Cardiac muscle cell (in vitro differentiated cells and primary cell): ENCODE results near the gene UBE2D1. TPM values are rescaled to one million over a fixed set of nuclear protein-coding genes. Genes with fewer than 3 reads are reported as not detected.
A peak's percentile ranks its signal among the peaks of the same experiment; 100 is the strongest.

Experiments used
- DNase-seq, 2 donors: peaks; one replicate each; pipeline versions ENCODE4 v3.0.0 to v3.0.0-alpha.2; 2010 to 2017; ENCODE audit warnings: low read depth in 1 of 2, low spot score in 1 of 2
- H3K27ac ChIP-seq: fragments of 200-600 bp; sonication (generic); 2 replicates; pipeline ENCODE4 v1.5.1; 2016
- H3K27me3 ChIP-seq: fragments of 200-600 bp; sonication (generic); 2 replicates; pipeline ENCODE4 v1.6.0; 2016; ENCODE audit warnings: control low read depth
- H3K36me3 ChIP-seq: fragments of 200-600 bp; sonication (generic); 2 replicates; pipeline ENCODE4 v1.5.1; 2016; ENCODE audit warnings: control low read depth
- H3K4me1 ChIP-seq: fragments of 200-600 bp; sonication (generic); 2 replicates; pipeline ENCODE4 v1.8.1; 2017; ENCODE audit warnings: low read depth, mild to moderate bottlenecking, mixed run types
- H3K4me3 ChIP-seq: fragments of 200-600 bp; sonication (generic); 2 replicates; pipeline ENCODE4 v1.5.1; 2016; ENCODE audit warnings: mild to moderate bottlenecking
- H3K9me3 ChIP-seq: fragments of 200-600 bp; sonication (generic); 2 replicates; pipeline ENCODE4 v1.5.1; 2017; ENCODE audit warnings: low read depth, mild to moderate bottlenecking, control low read depth
- polyA plus RNA-seq: library from polyadenylated mRNA; unstranded; fragments of >200 nt; fragmentation: Nextera tagmentation; extraction: Ambion mirVana; gene quantifications from 2 replicates; pipeline ENCODE4 v1.2.1, GENCODE V29; 2016
- total RNA-seq: library from RNA; depleted of rRNA; stranded (reverse); fragments of >200 nt; gene quantifications from 2 replicates; pipeline ENCODE4 v1.2.3, GENCODE V29; 2016
- TF ChIP-seq, protein P1 (sequence below): IDR thresholded peaks from 2 replicates; pipeline ENCODE4 v1.5.1; 2012; ENCODE audit warnings: low read depth, mild to moderate bottlenecking, low read length

Gene UBE2D1
- total and polyA plus RNA-seq, 2 experiments from 2014 or later, result 12.6 to 27.4 TPM

DNA sequence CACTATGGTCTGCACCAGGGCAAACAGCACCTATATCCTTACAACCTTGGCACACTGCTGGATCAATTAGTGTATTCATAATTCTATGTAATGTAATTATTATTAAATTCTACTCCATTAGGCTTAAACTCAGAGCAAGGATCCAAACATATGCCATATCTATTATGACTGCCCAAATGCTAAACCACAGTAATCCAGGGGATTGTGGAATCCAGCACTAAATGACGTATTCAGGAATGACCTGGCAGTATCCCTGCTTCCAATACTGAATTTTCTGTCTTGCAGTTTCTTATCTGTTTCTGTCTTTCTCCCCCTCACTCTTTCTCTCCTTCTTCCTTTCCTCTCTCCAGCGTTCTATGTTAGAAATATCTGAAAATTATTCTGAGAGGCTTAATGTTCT is 16.5 kb upstream of the UBE2D1 start:
- H3K36me3 ChIP-seq, result no peaks in the 10 kb centered on the region
- DNase-seq, result peak in 1 of 2 donors; percentile 73
- no peaks in the 10 kb centered on the region for H3K27me3 ChIP-seq
- TF ChIP-seq, protein P1, sequence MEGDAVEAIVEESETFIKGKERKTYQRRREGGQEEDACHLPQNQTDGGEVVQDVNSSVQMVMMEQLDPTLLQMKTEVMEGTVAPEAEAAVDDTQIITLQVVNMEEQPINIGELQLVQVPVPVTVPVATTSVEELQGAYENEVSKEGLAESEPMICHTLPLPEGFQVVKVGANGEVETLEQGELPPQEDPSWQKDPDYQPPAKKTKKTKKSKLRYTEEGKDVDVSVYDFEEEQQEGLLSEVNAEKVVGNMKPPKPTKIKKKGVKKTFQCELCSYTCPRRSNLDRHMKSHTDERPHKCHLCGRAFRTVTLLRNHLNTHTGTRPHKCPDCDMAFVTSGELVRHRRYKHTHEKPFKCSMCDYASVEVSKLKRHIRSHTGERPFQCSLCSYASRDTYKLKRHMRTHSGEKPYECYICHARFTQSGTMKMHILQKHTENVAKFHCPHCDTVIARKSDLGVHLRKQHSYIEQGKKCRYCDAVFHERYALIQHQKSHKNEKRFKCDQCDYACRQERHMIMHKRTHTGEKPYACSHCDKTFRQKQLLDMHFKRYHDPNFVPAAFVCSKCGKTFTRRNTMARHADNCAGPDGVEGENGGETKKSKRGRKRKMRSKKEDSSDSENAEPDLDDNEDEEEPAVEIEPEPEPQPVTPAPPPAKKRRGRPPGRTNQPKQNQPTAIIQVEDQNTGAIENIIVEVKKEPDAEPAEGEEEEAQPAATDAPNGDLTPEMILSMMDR, result no peak
- no peak overlapping the region for H3K4me3 ChIP-seq
- H3K27ac ChIP-seq, result no peak overlapping the region
- H3K9me3 ChIP-seq, result no peaks in the 10 kb centered on the region
- H3K4me1 ChIP-seq, result no peaks in the 10 kb centered on the region

GRCh38 chr10:58319599-58319998 is 15.2 kb upstream of the UBE2D1 start:
- DNase-seq, result no peak
- Histone ChIP-seq H3K36me3 (no peaks in the 10 kb centered on the region), H3K9me3 (no peaks in the 10 kb centered on the region), H3K27me3 (no peaks in the 10 kb centered on the region), H3K4me1 (no peaks in the 10 kb centered on the region), H3K4me3 (no peak overlapping the region), H3K27ac (no peak overlapping the region)
- TF ChIP-seq, protein P1, result no peak

DNA sequence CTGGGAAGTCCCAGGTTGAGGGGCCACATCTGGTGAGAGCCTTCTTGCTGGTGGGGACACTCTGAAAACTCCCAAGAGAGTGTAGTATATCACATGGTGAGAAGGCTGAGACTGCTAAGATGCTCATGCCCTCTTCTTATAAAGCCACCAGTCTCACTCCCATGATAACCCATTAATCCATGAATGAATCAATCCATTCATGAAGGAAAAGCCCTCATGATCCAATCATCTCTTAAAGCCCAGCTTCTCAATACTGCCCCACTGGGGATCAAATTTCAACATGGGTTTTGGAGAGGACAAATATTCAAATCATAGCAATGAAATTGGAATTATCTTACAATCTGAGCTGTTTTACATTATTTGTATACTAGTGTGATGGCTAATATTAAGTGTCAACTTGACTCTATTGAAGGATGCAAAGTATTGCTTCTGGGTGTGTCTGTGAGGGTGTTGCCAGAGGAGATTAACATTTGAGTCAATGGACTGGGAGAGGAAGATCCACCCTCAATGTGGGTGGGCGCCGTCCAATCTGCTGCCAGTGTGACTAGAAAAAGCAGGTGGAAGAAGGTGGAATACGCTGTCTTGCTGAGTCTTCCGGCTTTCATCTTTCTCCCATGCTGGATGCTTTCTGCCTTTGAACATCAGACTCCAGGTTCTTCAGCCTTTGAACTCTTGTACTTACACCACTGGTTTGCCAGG is 14.3 kb upstream of the UBE2D1 start:
- Histone ChIP-seq H3K4me1 (no peaks in the 10 kb centered on the region), H3K36me3 (no peaks in the 10 kb centered on the region), H3K9me3 (no peaks in the 10 kb centered on the region), H3K4me3 (no peak overlapping the region), H3K27ac (no peak overlapping the region), H3K27me3 (no peaks in the 10 kb centered on the region)
- DNase-seq, result no peak
- TF ChIP-seq, protein P1, result no peak

GRCh38 chr10:58322072-58322834 is 12.6 kb upstream of the UBE2D1 start:
- TF ChIP-seq, protein P1, result no peak
- Histone ChIP-seq H3K4me3 (no peak overlapping the region), H3K27me3 (no peaks in the 10 kb centered on the region), H3K27ac (no peak overlapping the region), H3K4me1 (no peaks in the 10 kb centered on the region), H3K9me3 (no peaks in the 10 kb centered on the region), H3K36me3 (no peaks in the 10 kb centered on the region)
- peak in 1 of 2 donors; percentile 40 for DNase-seq

- TF ChIP-seq, protein P1, result no peak
- no peak for DNase-seq
- no peak overlapping the region for H3K4me3 ChIP-seq
- H3K36me3 ChIP-seq, result no peaks in the 10 kb centered on the region
- no peaks in the 10 kb centered on the region for H3K27me3 ChIP-seq
- no peaks in the 10 kb centered on the region for H3K9me3 ChIP-seq
- H3K4me1 ChIP-seq, result no peaks in the 10 kb centered on the region
- no peak overlapping the region for H3K27ac ChIP-seq
These were observed 12.0 kb upstream of the UBE2D1 start for GRCh38 chr10:58322835-58323209.
